HG03378 (cell line): ENCODE data around the gene OVOL3.
"Not testable (repeated sequence)": the region's sequence is repeated elsewhere in the genome, so short reads cannot be mapped to it uniquely, and the experiment has no call there.

Experiments used
- ATAC-seq: cut with Tn5 transposase; IDR thresholded peaks from one replicate; pipeline ENCODE4 v1.9.1; 2021; ENCODE audit warnings: mild to moderate bottlenecking, moderate library complexity; ENCODE audit not compliant: unreplicated experiment

The OVOL3 gene

GRCh38 chr19:36110487-36111199 lies at the start of gene OVOL3:
Gene OVOL3, plus strand, starts transcription at chr19:36111143. Its CDS starts 60 bp downstream, at chr19:36111203.
- no peak for ATAC-seq

- ATAC-seq: no peak
These were observed 49.6 kb upstream of the OVOL3 start for GRCh38 chr19:36061367-36061766.

GRCh38 chr19:36064826-36065225 lies 46.1 kb upstream of the OVOL3 start:
- ATAC-seq: no peak

GRCh38 chr19:36067681-36068080 lies 43.3 kb upstream of the OVOL3 start:
- ATAC-seq: no peak

GRCh38 chr19:36068810-36069499 lies 42.0 kb upstream of the OVOL3 start:
- not testable (repeated sequence) for ATAC-seq

GRCh38 chr19:36072081-36072480 lies 38.9 kb upstream of the OVOL3 start:
- no peak for ATAC-seq

- ATAC-seq: no peak
These were observed 37.6 kb upstream of the OVOL3 start for GRCh38 chr19:36073121-36073876.

- ATAC-seq: no peak
These were observed 31.5 kb upstream of the OVOL3 start for GRCh38 chr19:36079389-36079945.

- ATAC-seq: no peak
These were observed 29.6 kb upstream of the OVOL3 start for GRCh38 chr19:36081385-36081784.

GRCh38 chr19:36081894-36082293 lies 29.0 kb upstream of the OVOL3 start:
- ATAC-seq: no peak

- ATAC-seq: no peak
These were observed 28.0 kb upstream of the OVOL3 start for GRCh38 chr19:36082916-36083315.

- no peak for ATAC-seq
These were observed 26.5 kb upstream of the OVOL3 start for GRCh38 chr19:36084231-36085009.

- ATAC-seq: no peak
These were observed 24.6 kb upstream of the OVOL3 start for GRCh38 chr19:36086326-36086725.

- no peak for ATAC-seq
These were observed 21.1 kb upstream of the OVOL3 start for GRCh38 chr19:36089847-36090246.

- ATAC-seq: no peak
These were observed 19.8 kb upstream of the OVOL3 start for GRCh38 chr19:36090910-36091695.

- ATAC-seq: no peak
These were observed 18.4 kb upstream of the OVOL3 start for GRCh38 chr19:36092566-36092965.

GRCh38 chr19:36093146-36093662 lies 17.7 kb upstream of the OVOL3 start:
- ATAC-seq: no peak

- no peak for ATAC-seq
These were observed 17.3 kb upstream of the OVOL3 start for GRCh38 chr19:36093687-36094086.

GRCh38 chr19:36097036-36097435 lies 13.9 kb upstream of the OVOL3 start:
- no peak for ATAC-seq
